Activated CD4-positive, alpha-beta T cell treated with anti-CD3 and anti-CD28 coated beads for 36 hours (primary cell): ENCODE measurements around the gene DCAF12. TPM values are rescaled to one million over a fixed set of nuclear protein-coding genes. Genes with fewer than 3 reads are reported as not detected.
"Not testable (repeated sequence)": the region's sequence is repeated elsewhere in the genome, so short reads cannot be mapped to it uniquely, and the experiment has no call there.

Source experiments
- ATAC-seq: fragments of 200-7000 bp; cut with Tn5 transposase; one replicate; pipeline ENCODE4 v1.10.0; 2021; ENCODE audit warnings: mild to moderate bottlenecking, moderate library complexity
- CTCF ChIA-PET: fragments of 350-600 bp; sonication (Branson Sonifier 250); formaldehyde crosslinking; loops from one replicate; lab custom pipeline; 2021; ENCODE audit warnings: antibody characterized with exemption; lab: Charles Lee
- POLR2A ChIA-PET: fragments of 350-600 bp; sonication (Branson Sonifier 250); formaldehyde crosslinking; loops from one replicate; lab custom pipeline; 2021; ENCODE audit warnings: antibody characterized with exemption, inconsistent platforms; lab: Charles Lee
- DNase-seq: peaks from one replicate; pipeline ENCODE4 v3.0.0-alpha.2; 2020
- H3K27ac Mint-ChIP-seq: one replicate; pipeline ENCODE4 v1.8.0; 2021; ENCODE audit warnings: mixed read lengths
- H3K27me3 Mint-ChIP-seq: one replicate; pipeline ENCODE4 v1.8.0; 2021; ENCODE audit warnings: mixed read lengths
- H3K36me3 Mint-ChIP-seq: one replicate; pipeline ENCODE4 v1.8.0; 2021; ENCODE audit warnings: low read depth, mixed read lengths
- H3K4me1 Mint-ChIP-seq: one replicate; pipeline ENCODE4 v1.8.0; 2021; ENCODE audit warnings: mixed read lengths
- H3K4me3 Mint-ChIP-seq: one replicate; pipeline ENCODE4 v1.8.0; 2021; ENCODE audit warnings: mild to moderate bottlenecking, moderate library complexity, mixed read lengths
- H3K9me3 Mint-ChIP-seq: one replicate; pipeline ENCODE4 v1.8.0; 2021; ENCODE audit warnings: low read depth, mixed read lengths
- intact Hi-C, 2 experiments: fragments of 100-400 bp; cut with DNase I in 1 of 2; cut with micrococcal nuclease in 1 of 2; formaldehyde crosslinking; loops; one replicate each; pipeline versions ENCODE4 v1.14.2 to v1.15.1; 2022 to 2024; cut with DNase I, micrococcal nuclease
- total RNA-seq, 2 experiments: library from RNA; stranded (reverse); gene quantifications; one replicate each; pipeline ENCODE4 v1.2.3, GENCODE V29; 2021

Gene DCAF12
- total RNA-seq, 2 experiments from 2014 or later, result 34.6 to 35.0 TPM

DNA sequence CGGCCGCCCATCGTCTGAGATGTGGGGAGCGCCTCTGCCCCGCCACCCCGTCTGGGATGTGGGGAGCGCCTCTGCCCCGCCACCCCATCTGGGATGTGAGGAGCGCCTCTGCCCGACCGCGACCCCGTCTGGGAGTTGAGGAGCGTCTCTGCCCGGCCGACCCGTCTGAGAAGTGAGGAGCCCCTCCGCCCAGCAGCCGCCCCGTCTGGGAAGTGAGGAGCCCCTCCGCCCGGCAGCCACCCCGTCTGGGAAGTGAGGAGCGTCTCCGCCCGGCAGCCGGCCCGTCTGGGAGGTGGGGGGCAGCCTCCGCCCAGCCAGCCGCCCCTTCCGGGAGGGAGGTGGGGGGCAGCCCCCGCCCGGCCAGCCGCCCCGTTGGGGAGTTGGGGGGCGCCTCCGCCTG is 87.6 kb downstream of the DCAF12 start:
- H3K27ac Mint-ChIP-seq, DNase-seq, H3K27me3 Mint-ChIP-seq, intact Hi-C loops, H3K4me1 Mint-ChIP-seq, CTCF ChIA-PET, ATAC-seq, H3K4me3 Mint-ChIP-seq, POLR2A ChIA-PET, H3K9me3 Mint-ChIP-seq: not testable (repeated sequence)
- peaks cover 26% of the 10 kb centered on the region for H3K36me3 Mint-ChIP-seq

DNA sequence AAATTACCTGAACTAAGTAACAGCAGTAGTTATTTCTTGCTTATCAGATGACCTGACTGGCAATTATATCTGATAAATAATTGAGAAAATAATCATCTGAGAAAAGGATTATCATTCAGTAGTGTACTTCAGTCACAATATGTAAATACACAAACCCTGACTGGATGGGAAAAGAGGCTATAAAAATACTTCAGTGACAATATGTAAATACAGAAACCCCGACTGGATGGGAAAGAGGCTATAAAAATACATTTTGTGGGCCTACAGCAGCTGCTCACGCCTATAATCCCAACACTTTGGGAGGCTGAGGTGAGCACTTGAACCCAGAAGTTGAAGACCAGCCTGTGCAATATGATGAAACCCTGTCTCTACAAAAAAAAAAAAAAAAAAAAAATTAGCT is 88.9 kb downstream of the DCAF12 start:
- H3K27ac Mint-ChIP-seq, result no peak overlapping the region
- intact Hi-C loops, result no loop called here
- ATAC-seq (no peak), DNase-seq (no peak)
- ChIA-PET POLR2A (interaction anchor here (0.6 kb wide), 2 partner anchors 84 to 294 kb away, joined by 3 to 4 read pairs; no protein-coding TSS in a partner anchor), CTCF (interaction anchor here (0.6 kb wide), 1 partner anchor 189 kb away, joined by 3 read pairs; no protein-coding TSS in a partner anchor)
- H3K9me3 Mint-ChIP-seq, result no peaks in the 10 kb centered on the region
- peaks cover 29% of the 10 kb centered on the region for H3K36me3 Mint-ChIP-seq
- no peak overlapping the region for H3K4me3 Mint-ChIP-seq
- H3K27me3 Mint-ChIP-seq, result no peaks in the 10 kb centered on the region
- peaks cover 9% of the 10 kb centered on the region for H3K4me1 Mint-ChIP-seq

DNA sequence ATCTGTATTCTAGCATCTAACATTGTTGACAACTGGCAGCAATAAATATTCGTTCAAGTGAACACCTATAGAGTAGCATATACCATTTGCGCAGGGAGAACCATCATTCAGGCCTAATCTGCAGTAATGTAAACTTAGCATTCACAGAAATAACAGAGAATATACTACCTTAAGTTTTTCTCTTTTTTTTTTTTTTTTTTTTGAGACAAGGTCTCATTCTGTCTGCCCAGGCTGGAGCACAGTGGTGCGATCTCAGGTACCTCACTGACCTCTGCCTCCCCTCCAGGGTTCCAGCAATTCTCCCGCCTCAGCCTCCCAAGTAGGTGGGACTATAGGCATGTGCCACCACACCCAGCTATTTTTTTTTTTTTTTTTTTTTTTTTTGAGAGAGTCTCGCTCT is 89.9 kb downstream of the DCAF12 start:
- ChIA-PET CTCF (interaction anchor here (1.5 kb wide), 1 partner anchor 10 kb away, joined by 4 read pairs; no protein-coding TSS in a partner anchor), POLR2A (interaction anchor here (0.7 kb wide), 1 partner anchor 925 kb away, joined by 3 read pairs; no protein-coding TSS in a partner anchor)
- H3K27ac Mint-ChIP-seq, result no peak overlapping the region
- intact Hi-C loops, result no loop called here
- H3K4me3 Mint-ChIP-seq, result no peak overlapping the region
- ATAC-seq (no peak), DNase-seq (no peak)
- no peaks in the 10 kb centered on the region for H3K9me3 Mint-ChIP-seq
- no peaks in the 10 kb centered on the region for H3K27me3 Mint-ChIP-seq
- peaks cover 33% of the 10 kb centered on the region for H3K36me3 Mint-ChIP-seq
- H3K4me1 Mint-ChIP-seq, result peaks cover 9% of the 10 kb centered on the region

Other genes with a start within 250 kb of the DCAF12 start
- 10 to 100 TPM; 42.7 to 50.8 TPM for gene UBAP2, start 77.8 kb downstream of the DCAF12 start, total RNA-seq
- 10 to 100 TPM; 29.5 to 43.3 TPM for gene UBAP1, start 52.3 kb upstream of the DCAF12 start, total RNA-seq
- 1 to 10 TPM; 5.9 to 7.7 TPM for gene KIF24, start 202.6 kb upstream of the DCAF12 start, total RNA-seq
- 10 to 100 TPM; 14.9 to 22.9 TPM for gene NUDT2, start 202.9 kb upstream of the DCAF12 start, total RNA-seq